GM11168 (cell line): Measurements from ENCODE around the gene ODF4.
"Not testable (repeated sequence)": the region's sequence is repeated elsewhere in the genome, so short reads cannot be mapped to it uniquely, and the experiment has no call there.

ENCODE experiments used
- in situ Hi-C: fragments of 300-500 bp; cut with MboI; formaldehyde crosslinking; loops from one replicate; pipeline ENCODE4 v1.12.0; 2022; ENCODE audit warnings: low sequenced_read_pairs; ENCODE audit not compliant: unreplicated experiment

Gene ODF4

GRCh38 chr17:8362651-8363332, 23.2 kb downstream of the ODF4 start:
- in situ Hi-C loops = no loop called here

GRCh38 chr17:8365143-8365542, 25.5 kb downstream of the ODF4 start:
- in situ Hi-C loops = no loop called here

- in situ Hi-C loops = no loop called here
Observed at GRCh38 chr17:8366231-8366630, 26.6 kb downstream of the ODF4 start.

GRCh38 chr17:8368193-8368592, 28.6 kb downstream of the ODF4 start:
- in situ Hi-C loops = no loop called here

GRCh38 chr17:8369944-8370343, 30.3 kb downstream of the ODF4 start:
- in situ Hi-C loops = no loop called here

- in situ Hi-C loops = no loop called here
Observed at GRCh38 chr17:8371786-8372185, 32.1 kb downstream of the ODF4 start.

- in situ Hi-C loops = no loop called here
Observed at GRCh38 chr17:8372422-8372821, 32.8 kb downstream of the ODF4 start.

GRCh38 chr17:8373856-8374255, 34.2 kb downstream of the ODF4 start:
- in situ Hi-C loops = not testable (repeated sequence)

- in situ Hi-C loops = no loop called here
Observed at GRCh38 chr17:8375738-8376259, 36.2 kb downstream of the ODF4 start.

GRCh38 chr17:8376271-8377067, 36.8 kb downstream of the ODF4 start, which contains the start of gene KRABD2:
TSS of gene KRABD2 (minus strand) at chr17:8376704.
- in situ Hi-C loops = no loop called here

- in situ Hi-C loops = no loop called here
Observed at GRCh38 chr17:8377422-8377821, 37.8 kb downstream of the ODF4 start.

- in situ Hi-C loops = not testable (repeated sequence)
Observed at GRCh38 chr17:8378117-8378516, 38.5 kb downstream of the ODF4 start.

- in situ Hi-C loops = no loop called here
Observed at GRCh38 chr17:8380049-8380448, 40.4 kb downstream of the ODF4 start.

GRCh38 chr17:8382052-8382879, 42.6 kb downstream of the ODF4 start:
- in situ Hi-C loops = no loop called here

GRCh38 chr17:8382880-8383142, 43.2 kb downstream of the ODF4 start:
- in situ Hi-C loops = no loop called here

GRCh38 chr17:8383143-8383822, 43.6 kb downstream of the ODF4 start, which contains the start of gene RPL26:
TSS of gene RPL26 (minus strand) at chr17:8383193. CDS start at chr17:8382310, 883 bp downstream.
- in situ Hi-C loops = no loop called here

GRCh38 chr17:8384801-8385378, 45.2 kb downstream of the ODF4 start:
- in situ Hi-C loops = no loop called here

- in situ Hi-C loops = no loop called here
Observed at GRCh38 chr17:8386841-8387240, 47.2 kb downstream of the ODF4 start.

GRCh38 chr17:8387914-8388651, 48.4 kb downstream of the ODF4 start:
- in situ Hi-C loops = no loop called here
